Fibroblast of lung (primary cell): ENCODE data around the gene DNMBP. TPM values are rescaled to one million over a fixed set of nuclear protein-coding genes. Genes with fewer than 3 reads are reported as not detected.

Experiments
- DNase-seq, 2 donors: peaks; one replicate each; pipeline versions ENCODE4 v3.0.0 to v3.0.0-alpha.2; 2010; ENCODE audit warnings: low read depth in 2 of 2
- H2AFZ ChIP-seq: 2 replicates; pipeline ENCODE4 v1.5.1; 2012; ENCODE audit warnings: low read length, control low read depth, inconsistent platforms
- H3K27ac ChIP-seq: 2 replicates; pipeline ENCODE4 v1.5.1; 2011; ENCODE audit warnings: low read length, control low read depth; ENCODE audit not compliant: insufficient read depth
- H3K27me3 ChIP-seq: 2 replicates; pipeline ENCODE4 v1.5.1; 2011; ENCODE audit warnings: mild to moderate bottlenecking, low read length; ENCODE audit not compliant: control insufficient read depth, insufficient read depth
- H3K36me3 ChIP-seq: 2 replicates; pipeline ENCODE4 v1.5.1; 2011; ENCODE audit warnings: low read length; ENCODE audit not compliant: control insufficient read depth, insufficient read depth
- H3K4me1 ChIP-seq: 2 replicates; pipeline ENCODE4 v1.5.1; 2011; ENCODE audit warnings: low read length; ENCODE audit not compliant: control insufficient read depth, insufficient read depth; ENCODE audit errors: extremely low read depth
- H3K4me2 ChIP-seq: 2 replicates; pipeline ENCODE4 v1.5.1; 2011; ENCODE audit warnings: low read length, control low read depth; ENCODE audit not compliant: insufficient read depth; ENCODE audit errors: extremely low read depth
- H3K4me3 ChIP-seq, 4 experiments: fragments of 200-600 bp in 1 of 4; sonication (generic) in 1 of 4; replicated peaks in 1 of 4; 2 replicates each; pipeline ENCODE4 v1.5.1; 2011 to 2016; ENCODE audit warnings: low read length in 4 of 4, low read depth in 3 of 4, mild to moderate bottlenecking in 3 of 4, control low read depth in 2 of 4, inconsistent platforms in 1 of 4, mixed read lengths in 1 of 4; ENCODE audit not compliant: insufficient read depth in 1 of 4; ENCODE audit errors: control extremely low read depth in 1 of 4
- H3K79me2 ChIP-seq: 2 replicates; pipeline ENCODE4 v1.5.1; 2012; ENCODE audit warnings: mild to moderate bottlenecking, low read length, inconsistent platforms; ENCODE audit not compliant: control insufficient read depth, insufficient read depth
- H3K9ac ChIP-seq: 2 replicates; pipeline ENCODE4 v1.5.1; 2011; ENCODE audit warnings: mild to moderate bottlenecking, low read length, control low read depth; ENCODE audit not compliant: insufficient read depth
- H3K9me3 ChIP-seq: 2 replicates; pipeline ENCODE4 v1.5.1; 2012; ENCODE audit warnings: low read depth, low read length; ENCODE audit not compliant: control insufficient read depth, insufficient read depth
- H4K20me1 ChIP-seq: 2 replicates; pipeline ENCODE4 v1.5.1; 2011; ENCODE audit warnings: low read length; ENCODE audit not compliant: control insufficient read depth, insufficient read depth; ENCODE audit errors: extremely low read depth
- CTCF ChIP-seq, 2 donors: IDR thresholded peaks in 1 of 2; conservative IDR thresholded peaks in 1 of 2; 1 replicate in 1 of 2; 2 replicates in 1 of 2; pipeline ENCODE4 v1.5.1; 2011 to 2012; ENCODE audit warnings: low read length in 2 of 2, control low read depth in 1 of 2, inconsistent platforms in 1 of 2, low read depth in 1 of 2, mild to moderate bottlenecking in 1 of 2
- EZH2 ChIP-seq: IDR thresholded peaks from 2 replicates; pipeline ENCODE4 v1.5.1; 2012; ENCODE audit warnings: low read length, control low read depth, mild to moderate bottlenecking; ENCODE audit errors: missing control alignments
- polyA plus RNA-seq, 2 donors: library from polyadenylated mRNA; depleted of rRNA in 1 of 2; stranded (reverse) in 1 of 2; unstranded in 1 of 2; fragments of >200 nt; gene quantifications; 2 replicates each; pipeline ENCODE4 v1.2.1, GENCODE V29; 2011 to 2012; ENCODE audit warnings: missing spikeins in 1 of 2
- total RNA-seq: library from RNA; depleted of rRNA; stranded (reverse); fragments of >200 nt; gene quantifications from 2 replicates; pipeline ENCODE4 v1.2.1, GENCODE V29; 2014

DNMBP gene
- total and polyA plus RNA-seq, 2 donors (not counting 1 experiment from before 2014, with no cell fraction given): 12.9 to 21.2 TPM

DNA sequence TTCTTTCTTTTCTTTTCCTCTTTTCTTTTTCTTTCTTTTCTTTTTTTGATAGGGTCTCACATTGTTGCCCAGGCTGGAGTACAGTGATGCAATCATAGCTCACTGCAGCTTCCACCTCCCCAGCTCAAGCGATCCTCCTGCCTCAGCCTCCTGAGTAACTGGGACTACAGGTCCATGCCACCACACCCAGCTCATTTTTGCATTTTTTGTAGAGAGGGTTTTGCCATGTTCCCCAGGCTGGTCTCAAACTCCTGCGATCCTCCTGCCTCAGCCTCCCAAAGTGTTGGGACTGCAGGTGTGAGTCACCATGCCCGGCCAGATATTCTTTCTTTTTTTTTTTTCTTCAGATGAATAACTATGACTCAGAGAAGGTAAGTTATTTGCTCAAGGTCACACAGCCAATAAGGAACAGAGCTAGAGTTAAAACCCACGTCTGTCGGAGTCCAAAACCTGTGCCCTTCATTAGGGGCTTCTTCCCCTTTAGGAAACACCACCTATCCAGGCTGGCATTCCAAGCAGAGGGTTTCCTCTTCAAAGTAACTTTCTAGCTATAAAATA is 28.1 kb upstream of the DNMBP start:
- Histone ChIP-seq H3K9me3 (no peaks in the 10 kb centered on the region), H3K27ac (no peak overlapping the region), H3K9ac (no peak overlapping the region), H3K4me3 (no peak overlapping the region), H2AFZ (no peak overlapping the region), H3K4me2 (no peak overlapping the region), H3K36me3 (no peaks in the 10 kb centered on the region), H3K79me2 (no peaks in the 10 kb centered on the region), H3K4me1 (no peaks in the 10 kb centered on the region), H4K20me1 (no peaks in the 10 kb centered on the region), H3K27me3 (no peaks in the 10 kb centered on the region)
- DNase-seq: no peak
- TF ChIP-seq EZH2: no peak
- TF ChIP-seq CTCF (conservative IDR thresholded peaks at IDR 0.05 in 1 of 2, IDR thresholded peaks at IDR 0.05 in 1 of 2; ENCODE audit: low read depth in 1 of 2, low read length in 2 of 2): no peak

DNA sequence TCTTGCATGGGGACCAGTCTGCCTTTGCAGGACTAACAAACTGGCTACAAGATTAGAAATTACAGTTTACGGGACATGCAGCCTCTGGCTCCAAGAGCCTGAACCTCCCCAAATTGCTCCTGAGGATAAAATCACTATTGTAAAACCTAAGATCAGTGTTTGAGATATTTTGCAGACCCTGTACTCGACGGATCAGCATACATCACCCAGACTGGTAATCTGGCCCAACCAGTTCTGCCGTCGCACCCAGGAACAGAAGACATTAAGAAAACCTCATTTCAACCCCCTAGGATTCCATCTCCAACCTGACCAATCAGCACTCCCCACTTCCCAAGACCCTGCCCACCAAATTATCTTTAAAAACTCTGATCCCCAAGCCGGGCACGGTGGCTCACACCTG is 27.1 kb upstream of the DNMBP start:
- no peaks in the 10 kb centered on the region for H3K9me3 ChIP-seq
- no peaks in the 10 kb centered on the region for H3K79me2 ChIP-seq
- no peaks in the 10 kb centered on the region for H3K4me1 ChIP-seq
- H3K27ac ChIP-seq: no peak overlapping the region
- H3K9ac ChIP-seq: no peak overlapping the region
- H3K4me2 ChIP-seq: no peak overlapping the region
- H4K20me1 ChIP-seq: no peaks in the 10 kb centered on the region
- no peak for DNase-seq
- H3K4me3 ChIP-seq: no peak overlapping the region
- H2AFZ ChIP-seq: no peak overlapping the region
- TF ChIP-seq EZH2: no peak
- TF ChIP-seq CTCF (conservative IDR thresholded peaks at IDR 0.05 in 1 of 2, IDR thresholded peaks at IDR 0.05 in 1 of 2; ENCODE audit: low read depth in 1 of 2, low read length in 2 of 2): no peak
- H3K36me3 ChIP-seq: no peaks in the 10 kb centered on the region
- no peaks in the 10 kb centered on the region for H3K27me3 ChIP-seq

GRCh38 chr10:100033766-100034418 is 24.1 kb upstream of the DNMBP start:
- Histone ChIP-seq H3K36me3 (no peaks in the 10 kb centered on the region), H3K27me3 (no peaks in the 10 kb centered on the region)

More at GRCh38 chr10:100033766-100034418, 24.1 kb upstream of the DNMBP start:
- Histone ChIP-seq H4K20me1 (no peaks in the 10 kb centered on the region), H2AFZ (no peak overlapping the region), H3K4me3 (no peak overlapping the region), H3K4me1 (no peaks in the 10 kb centered on the region), H3K27ac (no peak overlapping the region), H3K79me2 (no peaks in the 10 kb centered on the region), H3K9me3 (no peaks in the 10 kb centered on the region), H3K9ac (no peak overlapping the region), H3K4me2 (no peak overlapping the region)
- DNase-seq: no peak
- TF ChIP-seq CTCF (conservative IDR thresholded peaks at IDR 0.05 in 1 of 2, IDR thresholded peaks at IDR 0.05 in 1 of 2; ENCODE audit: low read depth in 1 of 2, low read length in 2 of 2) (no peak), EZH2 (no peak)
